HG03103 (cell line): ENCODE data around the gene GPR84.

ENCODE experiments used
- ATAC-seq: cut with Tn5 transposase; IDR thresholded peaks from one replicate; pipeline ENCODE4 v1.9.1; 2021; ENCODE audit warnings: low read depth; ENCODE audit not compliant: unreplicated experiment

GPR84 gene

DNA sequence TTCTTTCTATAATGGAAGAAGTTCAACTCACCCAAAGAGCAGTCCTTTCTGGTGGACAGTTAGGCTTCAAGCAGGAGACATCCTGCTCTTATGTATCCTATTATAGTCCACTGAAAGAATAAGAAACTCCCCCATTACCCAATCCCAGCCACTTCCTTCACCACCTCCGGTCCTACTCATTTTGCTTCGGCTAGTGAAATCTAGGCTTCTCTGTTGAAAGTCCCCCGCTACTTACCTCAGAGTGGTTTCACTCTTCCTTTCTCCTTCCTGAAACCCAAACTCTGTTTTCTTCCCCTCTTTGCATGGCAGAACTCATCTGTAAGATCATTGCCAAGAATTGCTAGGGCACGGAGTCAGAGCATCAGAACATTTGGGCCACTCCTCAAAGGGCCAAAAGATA is at the start of gene GPR84:
Gene GPR84, minus strand, starts transcription at position 74 of the 400 bp plus-strand sequence. CDS start 635 bp downstream, outside the sequence.
- no peak for ATAC-seq

DNA sequence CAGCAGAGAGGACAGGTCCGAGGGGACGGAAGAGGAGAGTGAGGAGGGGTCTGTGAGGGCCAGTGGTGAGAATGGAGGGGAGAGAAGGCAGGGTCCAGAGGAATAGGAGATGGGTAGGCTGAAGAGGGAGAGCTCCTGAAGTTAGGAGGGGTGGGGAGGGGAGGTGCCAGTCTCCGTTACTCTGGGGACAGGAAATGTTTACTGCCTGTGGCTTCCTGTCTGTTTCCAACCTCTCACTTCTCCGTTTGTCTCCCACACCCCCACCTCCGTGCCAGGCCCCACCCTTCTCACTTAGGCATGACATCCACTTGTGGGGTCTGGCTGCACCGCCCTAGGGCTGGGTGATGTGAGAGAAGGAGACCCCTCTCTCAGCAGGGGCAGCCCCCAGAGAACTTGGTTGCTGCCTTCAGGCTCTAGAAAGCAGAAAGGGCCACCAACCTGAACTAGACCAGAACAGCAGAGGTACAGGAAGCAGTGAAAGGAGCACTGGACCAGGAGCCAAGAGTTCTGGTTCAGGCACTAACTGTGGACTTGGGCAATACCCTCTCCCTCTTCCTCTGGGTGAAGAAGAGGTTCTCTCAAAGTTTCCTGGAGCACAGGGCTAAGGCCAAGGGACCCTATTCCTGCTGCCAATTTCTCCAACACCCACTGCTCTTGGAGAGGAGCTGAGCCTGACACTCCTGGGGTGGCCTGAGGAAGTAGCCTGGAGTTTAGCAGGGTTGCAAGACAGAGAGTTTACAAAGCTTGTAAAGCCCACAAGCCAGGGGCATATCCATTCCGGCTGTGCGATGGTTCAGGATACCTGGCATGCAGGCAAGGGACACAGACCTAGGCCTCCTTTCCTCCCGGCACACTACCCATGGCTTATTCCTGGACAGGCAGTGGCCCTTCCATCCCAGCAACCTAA is 49.3 kb upstream of the GPR84 start:
- ATAC-seq: no peak

DNA sequence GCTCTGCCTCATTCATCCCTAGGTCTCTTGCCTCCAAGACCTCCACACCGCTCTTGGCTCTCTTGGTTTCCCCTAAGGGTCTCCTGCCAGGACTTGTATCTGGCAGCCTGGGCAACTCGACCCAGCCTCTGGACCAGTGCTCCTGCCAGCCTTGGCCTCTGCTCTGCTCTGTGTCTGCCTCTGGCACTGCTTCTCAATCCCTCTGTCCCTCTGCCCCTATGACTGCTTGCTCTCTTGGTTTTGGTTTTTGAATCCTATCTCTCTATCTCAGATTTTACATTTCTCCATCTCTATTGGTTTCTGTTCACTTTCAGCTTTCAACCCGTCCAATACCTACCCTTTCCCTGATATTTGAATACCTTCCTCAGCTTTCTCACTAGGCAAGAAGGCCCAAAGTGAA is 48.5 kb upstream of the GPR84 start:
- no peak for ATAC-seq

DNA sequence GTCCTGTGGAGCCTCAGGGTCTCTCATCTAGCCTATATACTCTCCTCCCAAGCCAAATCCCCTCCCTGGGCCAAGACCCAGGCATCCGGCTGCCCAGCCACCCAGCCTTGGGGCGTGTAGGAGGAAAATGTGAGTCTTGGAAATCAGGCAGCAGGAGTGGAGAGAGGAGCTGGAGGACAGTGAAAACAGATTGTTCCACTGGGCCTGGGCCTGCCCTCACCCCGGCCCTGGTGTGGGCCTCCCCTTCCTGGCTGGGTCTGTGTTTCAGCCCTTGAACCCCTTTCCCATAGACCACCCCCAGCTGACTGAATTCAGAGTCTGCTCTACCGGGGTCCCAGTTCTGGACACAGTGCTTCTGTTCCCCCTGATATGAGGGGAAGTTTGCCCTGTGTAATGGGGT is 48.1 kb upstream of the GPR84 start:
- ATAC-seq: no peak

DNA sequence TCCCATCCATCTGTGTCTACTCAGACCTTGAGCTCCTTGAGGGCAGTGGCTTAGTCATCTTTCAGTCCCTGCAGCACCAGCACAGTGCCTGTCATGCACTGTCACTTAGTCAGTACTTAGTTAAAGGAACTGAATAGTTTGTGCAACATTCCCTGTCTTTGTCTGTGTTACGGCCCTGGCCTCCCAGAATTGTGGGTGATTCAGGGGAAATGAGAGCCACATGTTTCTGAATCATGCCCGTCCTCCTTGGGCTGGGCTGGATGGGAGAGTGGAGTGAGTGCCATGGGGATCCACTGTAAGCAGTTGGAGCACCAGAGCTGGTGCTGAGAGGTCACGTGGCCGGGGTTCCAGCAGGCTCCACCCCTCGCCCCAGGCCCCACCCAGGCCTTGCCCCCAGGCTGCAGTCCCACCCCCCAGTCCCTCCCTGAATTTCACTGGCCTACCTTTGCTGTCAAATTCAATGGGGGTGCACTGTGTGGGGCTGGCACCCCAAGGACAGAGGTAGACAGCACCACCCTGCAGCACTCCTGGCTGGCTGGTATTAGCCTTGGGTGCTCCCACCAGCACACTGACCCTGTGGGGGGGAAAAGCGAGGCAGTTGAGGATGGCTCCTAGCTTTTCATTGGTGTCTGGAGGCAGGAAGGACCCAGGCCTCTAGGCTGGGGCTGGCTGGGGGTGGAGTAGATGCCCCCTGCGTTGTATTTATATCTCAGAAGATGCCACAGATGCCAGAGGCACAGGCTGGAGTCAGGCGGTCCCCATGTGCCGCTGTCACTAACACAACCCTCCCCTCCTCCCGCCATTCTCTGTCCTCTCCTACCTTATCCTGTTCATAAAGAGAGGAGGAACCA is 47.3 kb upstream of the GPR84 start:
- no peak for ATAC-seq

DNA sequence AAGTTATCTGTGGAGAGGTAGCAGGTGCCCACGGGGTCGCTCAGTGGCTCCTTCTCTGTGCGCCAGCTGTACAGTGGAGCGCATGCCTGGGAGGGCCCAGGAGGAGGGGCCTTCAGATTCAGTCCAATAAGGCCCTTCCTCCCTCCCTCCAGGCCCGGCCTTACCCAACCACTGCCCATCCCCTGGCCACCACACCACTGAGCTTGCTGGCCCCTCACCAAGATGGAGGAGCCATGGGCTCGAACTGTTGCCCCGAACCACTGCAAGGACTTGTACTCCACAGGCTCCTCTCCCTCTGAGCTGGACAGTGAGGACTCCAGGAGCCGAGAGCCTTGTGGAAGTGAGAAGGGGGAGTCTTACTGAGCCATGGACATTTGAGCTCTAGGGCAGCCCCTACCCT is 45.0 kb upstream of the GPR84 start:
- no peak for ATAC-seq

DNA sequence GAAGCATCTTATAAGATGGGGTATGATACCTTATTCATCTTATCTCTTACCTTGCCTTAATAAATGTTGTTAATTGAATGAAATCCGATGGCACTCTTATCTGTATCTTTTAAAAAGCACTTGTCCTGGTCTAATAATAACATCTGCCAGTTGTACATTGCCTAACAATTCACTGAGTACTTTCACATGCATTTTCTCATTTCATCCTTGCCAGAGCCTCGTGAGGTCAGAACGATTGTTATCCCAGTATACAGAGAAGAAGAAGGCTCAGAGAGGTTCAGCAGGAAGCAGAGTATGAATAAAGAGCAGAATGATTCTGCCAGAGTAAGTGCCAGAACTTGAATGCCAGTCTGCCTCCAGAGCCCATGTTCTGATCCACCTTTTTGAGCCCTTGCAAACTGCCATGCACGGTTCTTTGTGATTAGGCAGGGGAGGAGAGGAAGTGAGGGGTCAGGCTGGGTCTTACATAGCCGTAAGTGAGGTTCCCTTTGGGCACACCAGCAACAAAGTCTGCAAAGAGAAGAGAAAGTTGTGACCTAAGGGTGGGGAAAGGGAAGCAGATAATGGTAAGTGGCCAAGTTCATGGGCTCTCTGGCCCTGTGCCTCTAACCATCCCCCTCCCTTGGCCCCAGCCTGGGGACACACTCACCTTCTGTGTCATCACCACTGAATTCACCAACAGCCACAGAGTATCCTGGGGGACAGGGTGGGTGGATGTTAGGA is 43.1 kb upstream of the GPR84 start:
- no peak for ATAC-seq

DNA sequence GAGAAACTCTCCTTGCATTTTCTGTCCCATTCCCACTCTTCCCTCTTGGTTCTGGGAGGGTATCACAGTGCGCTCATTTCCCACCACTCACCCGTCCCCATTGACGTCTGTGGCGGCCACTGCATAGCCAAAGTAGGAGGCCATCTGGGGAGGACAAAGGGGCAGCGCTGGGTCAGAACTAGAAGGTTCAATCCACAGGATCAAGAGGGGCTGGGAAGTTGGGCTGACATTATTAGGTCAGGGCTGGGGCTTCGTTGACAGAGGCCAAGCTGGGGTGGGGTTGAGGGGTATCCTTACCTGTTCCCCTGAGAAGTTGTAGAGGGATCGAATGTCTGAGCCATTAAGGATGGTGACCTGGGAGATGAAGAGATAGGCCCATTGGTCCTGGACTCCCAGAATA is 41.3 kb upstream of the GPR84 start:
- no peak for ATAC-seq

DNA sequence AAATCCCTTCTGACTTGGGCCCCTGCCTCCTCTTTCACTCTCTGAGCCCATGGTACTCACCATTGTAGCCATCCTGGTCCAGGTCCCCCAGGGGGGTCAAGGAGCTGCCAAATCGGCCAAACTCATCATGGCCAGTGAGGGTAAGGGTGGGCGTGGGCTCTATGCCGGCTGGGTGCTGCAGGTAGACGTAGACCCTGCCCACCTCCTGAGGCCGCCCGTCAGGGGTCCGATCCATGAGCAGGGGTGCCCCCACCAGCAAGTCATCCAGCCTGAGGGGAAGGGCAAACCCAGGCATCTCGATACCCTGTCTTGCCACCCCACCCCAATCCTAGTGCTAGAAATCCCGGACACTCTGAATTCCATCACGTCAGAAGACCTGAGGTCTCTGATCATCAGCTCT is 40.8 kb upstream of the GPR84 start:
- ATAC-seq: no peak

DNA sequence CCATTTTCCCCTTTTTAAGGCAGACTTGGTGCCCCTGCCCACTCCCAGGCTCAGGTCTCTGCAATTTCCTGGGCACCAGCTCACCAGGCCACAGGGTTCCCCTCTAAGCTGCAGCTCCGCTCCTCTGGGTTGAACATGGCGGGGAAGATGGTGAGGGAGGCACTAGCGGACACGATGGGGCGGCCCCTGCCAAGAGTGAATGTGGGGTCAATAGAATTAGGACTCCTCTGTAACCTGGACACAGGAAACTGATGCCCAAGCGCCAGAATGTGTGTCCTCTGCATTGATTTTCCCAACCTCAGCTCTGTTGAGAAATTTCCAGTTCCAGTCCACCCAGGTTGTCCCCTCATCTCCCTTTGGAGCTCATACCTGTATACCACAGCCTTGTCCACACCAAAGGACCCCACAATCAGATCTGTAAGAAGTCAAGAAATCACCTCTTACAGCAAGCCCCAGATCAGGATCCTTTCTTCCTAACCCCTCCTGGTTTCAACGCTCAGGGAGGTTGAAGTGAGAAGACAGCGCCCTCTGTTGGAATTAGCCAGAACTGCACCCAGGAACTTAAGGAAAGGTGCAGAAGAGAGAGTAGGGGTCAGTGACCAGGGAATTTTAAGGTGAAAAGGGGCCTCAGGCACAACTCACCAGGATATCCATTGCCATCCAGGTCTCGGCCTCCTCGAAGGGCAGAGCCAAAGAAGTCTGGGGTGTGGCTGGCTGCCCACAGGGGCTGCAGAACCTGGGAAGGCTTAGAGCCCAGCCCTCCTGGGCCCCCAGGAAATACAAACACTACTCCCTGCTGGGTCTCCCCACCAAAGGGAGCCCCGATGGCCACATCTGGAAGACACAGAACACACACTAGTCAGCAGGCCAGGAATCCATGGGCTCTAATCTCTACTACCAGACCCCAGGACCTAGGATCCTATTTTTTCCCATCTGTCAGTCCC is 40.0 kb upstream of the GPR84 start:
- no peak for ATAC-seq

DNA sequence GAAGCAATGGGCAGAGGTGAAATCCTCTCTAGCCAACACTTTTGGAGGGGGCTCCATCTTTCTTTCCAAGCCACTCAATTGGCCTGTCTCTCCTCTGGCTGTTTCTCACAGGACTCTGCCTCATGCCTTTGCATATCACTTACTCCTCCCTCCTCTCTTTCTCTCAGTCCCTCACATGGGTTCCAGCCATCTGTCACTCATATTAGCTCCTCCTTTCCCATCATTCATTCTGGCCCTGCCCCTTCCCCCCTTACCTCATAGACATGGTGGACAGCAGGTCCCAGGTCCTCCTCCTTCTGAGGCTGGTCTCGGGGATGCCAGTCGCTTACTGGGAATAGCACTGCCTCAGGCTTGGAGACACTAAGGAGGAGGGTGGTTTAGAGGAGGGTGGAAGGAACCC is 36.8 kb upstream of the GPR84 start:
- ATAC-seq: no peak

DNA sequence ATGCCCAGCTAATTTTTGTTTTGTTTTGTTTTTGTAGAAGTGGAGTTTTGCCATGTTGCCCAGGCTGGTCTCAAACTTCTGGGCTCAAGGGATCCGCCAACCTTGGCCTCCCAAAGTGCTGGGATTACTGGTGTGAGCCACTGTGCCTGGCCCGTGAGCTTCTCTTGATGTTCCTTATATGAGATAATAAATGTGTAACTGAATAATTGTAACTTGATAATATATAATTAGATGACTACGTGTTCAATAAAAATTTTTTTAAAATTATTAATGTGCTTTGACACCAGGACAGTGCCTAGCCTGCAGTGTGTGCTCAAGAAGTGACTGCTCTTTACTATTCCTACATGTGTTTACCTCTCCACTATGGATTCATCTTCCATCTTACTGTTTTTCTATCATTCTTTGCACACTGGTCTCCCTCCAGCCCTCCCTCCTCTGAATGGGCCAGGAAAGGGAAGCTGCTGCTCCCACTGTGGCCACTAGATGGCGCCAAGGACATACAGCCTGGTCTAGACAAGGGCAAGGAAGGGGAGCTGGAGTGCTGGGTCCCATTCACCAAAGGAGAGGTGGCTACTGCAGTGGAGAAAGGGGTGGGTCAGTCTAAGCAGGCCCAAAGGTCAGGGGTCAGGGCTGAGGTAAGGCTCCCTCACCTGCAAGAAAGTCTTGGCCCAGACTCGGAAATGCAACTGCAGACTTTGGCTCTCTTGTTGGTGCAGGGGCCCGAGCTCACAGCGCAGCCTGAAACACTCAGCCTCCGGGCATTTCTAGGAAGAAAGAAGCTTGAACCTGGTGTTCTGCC is 34.9 kb upstream of the GPR84 start:
- peak; percentile 68 for ATAC-seq

DNA sequence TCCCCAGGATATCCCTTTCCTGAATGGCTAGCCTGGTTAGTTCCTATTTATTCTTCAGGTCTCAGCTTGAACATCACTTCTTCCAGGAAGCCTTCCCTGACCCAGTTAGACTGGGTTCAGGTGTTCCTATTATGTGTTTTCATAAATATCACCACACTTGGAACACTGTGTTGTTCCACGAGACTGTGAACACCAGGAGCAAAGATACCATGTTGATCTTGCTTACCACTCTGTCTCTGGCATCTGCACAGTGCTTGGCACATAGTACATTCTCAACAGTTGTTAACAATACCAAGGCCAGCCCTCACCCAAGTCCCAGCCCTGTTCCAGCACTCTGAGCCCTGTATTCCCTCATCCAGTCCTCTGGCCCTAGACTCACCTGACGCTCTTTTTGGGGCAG is 33.9 kb upstream of the GPR84 start:
- ATAC-seq: no peak

DNA sequence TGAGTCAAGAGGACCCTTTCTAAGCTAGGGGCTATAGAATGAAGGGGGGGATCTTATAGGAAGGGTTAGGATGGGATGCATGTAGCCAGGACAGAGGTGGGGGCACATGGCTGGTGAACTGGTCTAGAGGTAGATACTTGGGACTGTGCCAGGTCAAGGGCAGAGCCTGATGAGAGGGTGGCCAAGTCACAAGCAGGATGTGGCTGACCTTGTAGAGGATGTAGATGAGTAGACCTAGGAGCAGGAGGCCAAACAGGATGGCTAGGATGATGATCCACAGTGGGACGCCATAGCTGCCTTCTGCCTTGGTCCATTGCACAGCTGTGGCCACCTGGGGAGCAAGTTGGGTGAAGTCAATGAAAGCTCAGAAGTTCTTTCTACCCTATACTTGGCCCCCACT is 32.9 kb upstream of the GPR84 start:
- ATAC-seq: no peak

DNA sequence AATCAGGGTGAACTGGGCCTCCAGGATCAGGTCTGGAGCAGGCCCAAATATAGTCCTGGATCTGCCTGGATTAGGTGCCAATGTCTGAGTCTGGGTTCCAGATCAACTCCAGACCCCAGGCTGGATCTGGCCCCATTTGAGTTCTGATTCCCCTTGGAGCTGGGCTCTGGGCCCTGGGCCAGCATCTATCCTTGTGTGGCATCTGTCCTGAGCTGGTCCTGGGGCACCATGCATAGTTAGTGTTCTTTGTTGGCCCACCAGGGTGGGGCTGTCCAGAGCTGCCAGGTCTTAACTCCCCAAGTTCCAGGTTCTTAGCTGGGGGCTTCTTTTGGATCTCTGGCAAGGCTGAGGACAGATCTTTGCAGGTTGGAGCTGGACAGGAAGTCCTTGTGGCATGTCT is 31.3 kb upstream of the GPR84 start:
- no peak for ATAC-seq

DNA sequence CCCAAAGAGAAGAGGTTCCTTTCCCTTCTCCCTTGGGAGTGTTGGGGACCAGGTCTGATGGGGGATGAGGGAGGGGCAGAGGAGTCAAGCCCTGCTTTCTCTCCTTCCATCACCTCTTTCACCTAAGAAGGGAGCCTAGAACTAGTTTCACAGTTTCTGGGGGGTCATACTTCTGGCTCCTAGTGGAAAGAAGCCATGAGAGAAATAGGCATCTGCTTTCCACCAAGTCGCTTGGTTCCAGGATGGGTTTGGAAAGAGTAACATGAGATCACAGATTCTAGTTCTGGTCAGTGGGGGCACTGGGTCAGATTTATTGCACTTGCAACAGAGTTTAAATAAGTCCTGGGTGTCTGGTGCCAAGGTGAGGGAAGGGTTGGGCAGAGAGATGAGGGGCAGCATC is 30.7 kb upstream of the GPR84 start:
- ATAC-seq: no peak

DNA sequence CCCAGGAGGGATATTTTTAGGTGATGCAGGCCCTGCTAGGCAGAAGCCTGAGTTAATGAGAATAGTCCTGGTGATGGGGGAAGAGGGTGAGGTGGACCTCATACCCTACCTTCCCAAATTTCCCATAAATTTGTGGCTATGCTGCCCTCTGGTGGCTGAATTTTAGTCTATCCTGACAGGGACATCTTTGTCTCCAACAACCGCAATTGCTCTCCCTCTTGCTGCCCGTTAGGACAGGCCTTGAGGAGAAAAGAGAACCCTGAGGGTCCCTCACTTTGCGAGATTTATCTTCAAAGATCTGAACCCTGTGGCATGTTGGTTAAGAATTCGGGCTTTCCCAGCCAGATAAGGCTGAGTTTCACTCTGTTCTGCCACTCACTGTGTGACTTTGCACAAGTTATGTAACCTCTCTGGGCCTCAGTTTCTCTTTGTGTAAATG is 30.0 kb upstream of the GPR84 start:
- no peak for ATAC-seq

DNA sequence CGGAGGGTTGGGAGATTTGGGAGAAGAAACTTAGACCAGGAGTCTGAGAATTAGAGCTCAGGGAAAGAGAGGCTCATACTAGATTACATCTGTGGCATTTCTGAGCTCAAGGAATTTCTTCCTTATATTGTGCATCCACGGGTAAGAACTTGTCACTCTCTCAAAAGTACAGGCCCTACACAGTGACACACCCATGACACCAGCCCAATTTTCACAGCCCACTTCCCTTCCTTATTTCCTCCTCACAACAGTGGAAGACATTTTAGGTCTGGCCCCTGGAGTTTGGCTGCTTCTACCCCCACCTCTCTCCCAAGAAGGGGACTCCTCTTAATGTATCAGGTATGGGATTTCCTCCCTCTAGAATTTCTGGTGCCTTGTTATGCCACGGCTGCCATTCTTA is 29.5 kb upstream of the GPR84 start:
- ATAC-seq: no peak

DNA sequence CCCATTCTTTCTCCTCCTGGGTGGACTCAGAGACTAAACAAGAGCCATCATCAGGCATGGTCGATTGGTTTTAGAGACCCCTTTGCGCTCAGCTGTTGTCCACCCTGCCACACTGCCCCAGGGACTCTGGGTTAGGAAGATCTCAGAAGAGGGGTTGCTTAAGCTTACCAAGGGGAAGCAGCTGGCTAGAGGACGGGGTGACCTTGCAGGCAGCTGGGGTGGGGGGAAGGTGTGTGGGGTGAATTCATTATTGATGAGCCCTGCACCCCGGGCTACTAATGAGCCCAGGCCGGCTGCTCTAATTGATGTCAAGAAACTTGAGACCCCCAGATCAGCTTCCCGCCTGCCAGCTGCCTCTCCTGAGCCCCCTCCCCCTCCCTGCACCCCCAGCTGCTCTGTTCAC is 28.9 kb upstream of the GPR84 start:
- ATAC-seq: no peak
